ENCODE data around the gene GALNT16. TPM values are rescaled to one million over a fixed set of nuclear protein-coding genes. Genes with fewer than 3 reads are reported as not detected.

GALNT16 gene
- total and polyA plus RNA-seq, 2 of the 8 experiments (the other 6 are each of a cell fraction or from before 2014, with no cell fraction given): 5.4 to 6.3 TPM

GRCh38 chr14:69316449-69317101 lies 56.6 kb downstream of the GALNT16 start (continued):
- TF ChIP-seq, protein P1, sequence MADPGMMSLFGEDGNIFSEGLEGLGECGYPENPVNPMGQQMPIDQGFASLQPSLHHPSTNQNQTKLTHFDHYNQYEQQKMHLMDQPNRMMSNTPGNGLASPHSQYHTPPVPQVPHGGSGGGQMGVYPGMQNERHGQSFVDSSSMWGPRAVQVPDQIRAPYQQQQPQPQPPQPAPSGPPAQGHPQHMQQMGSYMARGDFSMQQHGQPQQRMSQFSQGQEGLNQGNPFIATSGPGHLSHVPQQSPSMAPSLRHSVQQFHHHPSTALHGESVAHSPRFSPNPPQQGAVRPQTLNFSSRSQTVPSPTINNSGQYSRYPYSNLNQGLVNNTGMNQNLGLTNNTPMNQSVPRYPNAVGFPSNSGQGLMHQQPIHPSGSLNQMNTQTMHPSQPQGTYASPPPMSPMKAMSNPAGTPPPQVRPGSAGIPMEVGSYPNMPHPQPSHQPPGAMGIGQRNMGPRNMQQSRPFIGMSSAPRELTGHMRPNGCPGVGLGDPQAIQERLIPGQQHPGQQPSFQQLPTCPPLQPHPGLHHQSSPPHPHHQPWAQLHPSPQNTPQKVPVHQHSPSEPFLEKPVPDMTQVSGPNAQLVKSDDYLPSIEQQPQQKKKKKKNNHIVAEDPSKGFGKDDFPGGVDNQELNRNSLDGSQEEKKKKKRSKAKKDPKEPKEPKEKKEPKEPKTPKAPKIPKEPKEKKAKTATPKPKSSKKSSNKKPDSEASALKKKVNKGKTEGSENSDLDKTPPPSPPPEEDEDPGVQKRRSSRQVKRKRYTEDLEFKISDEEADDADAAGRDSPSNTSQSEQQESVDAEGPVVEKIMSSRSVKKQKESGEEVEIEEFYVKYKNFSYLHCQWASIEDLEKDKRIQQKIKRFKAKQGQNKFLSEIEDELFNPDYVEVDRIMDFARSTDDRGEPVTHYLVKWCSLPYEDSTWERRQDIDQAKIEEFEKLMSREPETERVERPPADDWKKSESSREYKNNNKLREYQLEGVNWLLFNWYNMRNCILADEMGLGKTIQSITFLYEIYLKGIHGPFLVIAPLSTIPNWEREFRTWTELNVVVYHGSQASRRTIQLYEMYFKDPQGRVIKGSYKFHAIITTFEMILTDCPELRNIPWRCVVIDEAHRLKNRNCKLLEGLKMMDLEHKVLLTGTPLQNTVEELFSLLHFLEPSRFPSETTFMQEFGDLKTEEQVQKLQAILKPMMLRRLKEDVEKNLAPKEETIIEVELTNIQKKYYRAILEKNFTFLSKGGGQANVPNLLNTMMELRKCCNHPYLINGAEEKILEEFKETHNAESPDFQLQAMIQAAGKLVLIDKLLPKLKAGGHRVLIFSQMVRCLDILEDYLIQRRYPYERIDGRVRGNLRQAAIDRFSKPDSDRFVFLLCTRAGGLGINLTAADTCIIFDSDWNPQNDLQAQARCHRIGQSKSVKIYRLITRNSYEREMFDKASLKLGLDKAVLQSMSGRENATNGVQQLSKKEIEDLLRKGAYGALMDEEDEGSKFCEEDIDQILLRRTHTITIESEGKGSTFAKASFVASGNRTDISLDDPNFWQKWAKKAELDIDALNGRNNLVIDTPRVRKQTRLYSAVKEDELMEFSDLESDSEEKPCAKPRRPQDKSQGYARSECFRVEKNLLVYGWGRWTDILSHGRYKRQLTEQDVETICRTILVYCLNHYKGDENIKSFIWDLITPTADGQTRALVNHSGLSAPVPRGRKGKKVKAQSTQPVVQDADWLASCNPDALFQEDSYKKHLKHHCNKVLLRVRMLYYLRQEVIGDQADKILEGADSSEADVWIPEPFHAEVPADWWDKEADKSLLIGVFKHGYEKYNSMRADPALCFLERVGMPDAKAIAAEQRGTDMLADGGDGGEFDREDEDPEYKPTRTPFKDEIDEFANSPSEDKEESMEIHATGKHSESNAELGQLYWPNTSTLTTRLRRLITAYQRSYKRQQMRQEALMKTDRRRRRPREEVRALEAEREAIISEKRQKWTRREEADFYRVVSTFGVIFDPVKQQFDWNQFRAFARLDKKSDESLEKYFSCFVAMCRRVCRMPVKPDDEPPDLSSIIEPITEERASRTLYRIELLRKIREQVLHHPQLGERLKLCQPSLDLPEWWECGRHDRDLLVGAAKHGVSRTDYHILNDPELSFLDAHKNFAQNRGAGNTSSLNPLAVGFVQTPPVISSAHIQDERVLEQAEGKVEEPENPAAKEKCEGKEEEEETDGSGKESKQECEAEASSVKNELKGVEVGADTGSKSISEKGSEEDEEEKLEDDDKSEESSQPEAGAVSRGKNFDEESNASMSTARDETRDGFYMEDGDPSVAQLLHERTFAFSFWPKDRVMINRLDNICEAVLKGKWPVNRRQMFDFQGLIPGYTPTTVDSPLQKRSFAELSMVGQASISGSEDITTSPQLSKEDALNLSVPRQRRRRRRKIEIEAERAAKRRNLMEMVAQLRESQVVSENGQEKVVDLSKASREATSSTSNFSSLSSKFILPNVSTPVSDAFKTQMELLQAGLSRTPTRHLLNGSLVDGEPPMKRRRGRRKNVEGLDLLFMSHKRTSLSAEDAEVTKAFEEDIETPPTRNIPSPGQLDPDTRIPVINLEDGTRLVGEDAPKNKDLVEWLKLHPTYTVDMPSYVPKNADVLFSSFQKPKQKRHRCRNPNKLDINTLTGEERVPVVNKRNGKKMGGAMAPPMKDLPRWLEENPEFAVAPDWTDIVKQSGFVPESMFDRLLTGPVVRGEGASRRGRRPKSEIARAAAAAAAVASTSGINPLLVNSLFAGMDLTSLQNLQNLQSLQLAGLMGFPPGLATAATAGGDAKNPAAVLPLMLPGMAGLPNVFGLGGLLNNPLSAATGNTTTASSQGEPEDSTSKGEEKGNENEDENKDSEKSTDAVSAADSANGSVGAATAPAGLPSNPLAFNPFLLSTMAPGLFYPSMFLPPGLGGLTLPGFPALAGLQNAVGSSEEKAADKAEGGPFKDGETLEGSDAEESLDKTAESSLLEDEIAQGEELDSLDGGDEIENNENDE (IDR thresholded peaks at IDR 0.05; ENCODE audit: insufficient replicate concordance, low read length): no peak
- TF ChIP-seq JUN (IDR thresholded peaks at IDR 0.05; ENCODE audit: low read depth, low read length): no peak
- TF ChIP-seq ZNF274 (IDR thresholded peaks at IDR 0.05; ENCODE audit: borderline replicate concordance, extremely low read depth, low read length): no peak
- no peak for TF ChIP-seq E2F6 (IDR thresholded peaks at IDR 0.05)
- no peak for TF ChIP-seq HDAC2 (IDR thresholded peaks at IDR 0.05; ENCODE audit: borderline replicate concordance in 1 of 2, low read depth in 2 of 2, low read length in 2 of 2)
- TF ChIP-seq SAP30 (IDR thresholded peaks at IDR 0.05; ENCODE audit: insufficient read depth, insufficient replicate concordance, low read length): no peak
- TF ChIP-seq, protein P2, sequence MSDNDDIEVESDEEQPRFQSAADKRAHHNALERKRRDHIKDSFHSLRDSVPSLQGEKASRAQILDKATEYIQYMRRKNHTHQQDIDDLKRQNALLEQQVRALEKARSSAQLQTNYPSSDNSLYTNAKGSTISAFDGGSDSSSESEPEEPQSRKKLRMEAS (IDR thresholded peaks at IDR 0.05): no peak
- no peak for TF ChIP-seq TCF12 (IDR thresholded peaks at IDR 0.05; ENCODE audit: low read depth, low read length)
- no peak for TF ChIP-seq ASH2L (IDR thresholded peaks at IDR 0.05; ENCODE audit: low read length)
- no peak for TF ChIP-seq YY1 (IDR thresholded peaks at IDR 0.05; ENCODE audit: low read depth, low read length)

All from H1 (cell line).